ENCODE results near the gene SYCE3.
"Not testable (repeated sequence)": the region's sequence is repeated elsewhere in the genome, so short reads cannot be mapped to it uniquely, and the experiment has no call there.

Gene SYCE3

GRCh38 chr22:50522208-50522805, 40.4 kb downstream of the SYCE3 start:
- Histone ChIP-seq H3K36me3 (ENCODE audit: control insufficient read depth, insufficient read depth, low read length) (peaks cover 63% of the 10 kb centered on the region), H3K27ac (ENCODE audit: low read depth, low read length, severe bottlenecking) (no peak overlapping the region), H3K9me3 (ENCODE audit: control insufficient read depth, low read length) (no peaks in the 10 kb centered on the region), H3K4me1 (ENCODE audit: control insufficient read depth, insufficient read depth, low read length, poor library complexity, severe bottlenecking) (peaks cover 8% of the 10 kb centered on the region), H3K4me3 (ENCODE audit: extremely low read depth, insufficient read depth, low read length, poor library complexity, severe bottlenecking) (no peak overlapping the region)
- WGBS, 2 experiments (ENCODE audit: insufficient coverage in 2 of 2): 92 to 98% methylated on average over 12 to 14 of the region's 15 CpGs

- Histone ChIP-seq H3K9me3 (ENCODE audit: control insufficient read depth, low read length) (no peaks in the 10 kb centered on the region), H3K4me1 (ENCODE audit: control insufficient read depth, insufficient read depth, low read length, poor library complexity, severe bottlenecking) (peaks cover 8% of the 10 kb centered on the region), H3K4me3 (ENCODE audit: extremely low read depth, insufficient read depth, low read length, poor library complexity, severe bottlenecking) (no peak overlapping the region), H3K36me3 (ENCODE audit: control insufficient read depth, insufficient read depth, low read length) (peaks cover 69% of the 10 kb centered on the region), H3K27ac (ENCODE audit: low read depth, low read length, severe bottlenecking) (no peak overlapping the region)
- 94 to 96% methylated on average over 7 to 10 of the region's 10 CpGs for WGBS, 2 experiments (ENCODE audit: insufficient coverage in 2 of 2)
Observed at GRCh38 chr22:50521710-50522109, 41.0 kb downstream of the SYCE3 start.

DNA sequence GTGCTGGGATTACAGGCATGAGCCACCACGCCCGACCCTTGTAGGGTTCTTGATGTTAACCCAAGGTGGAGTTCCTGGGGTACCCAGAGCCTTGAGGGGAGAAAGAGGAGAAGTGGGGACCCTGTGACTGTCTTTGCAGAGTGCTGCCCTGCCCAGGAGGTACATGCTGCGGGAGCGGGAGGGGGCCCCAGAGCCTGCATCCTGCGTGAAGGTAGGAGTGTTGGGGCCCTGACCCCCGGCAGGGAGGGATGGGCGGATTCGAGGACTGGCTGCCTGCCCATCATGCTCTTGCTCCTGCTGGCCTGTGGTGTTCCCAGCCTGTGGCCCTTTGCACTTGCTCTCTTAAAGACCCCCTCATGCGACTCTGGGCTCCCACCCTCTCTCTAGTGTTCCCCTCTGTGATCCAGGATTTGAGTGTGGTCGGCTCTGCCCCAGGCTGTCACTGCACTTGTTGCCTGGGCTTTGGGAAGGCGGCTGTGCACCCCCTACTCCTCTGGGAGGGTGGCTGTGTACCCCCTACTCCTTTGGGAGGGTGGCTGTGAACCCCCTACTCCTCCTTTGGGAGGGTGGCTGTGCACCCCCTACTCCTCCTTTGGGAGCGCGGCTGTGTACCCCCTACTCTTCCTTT, 41.8 kb downstream of the SYCE3 start:
- Histone ChIP-seq H3K27ac (ENCODE audit: low read depth, low read length, severe bottlenecking) (no peak overlapping the region), H3K4me3 (ENCODE audit: extremely low read depth, insufficient read depth, low read length, poor library complexity, severe bottlenecking) (no peak overlapping the region), H3K36me3 (ENCODE audit: control insufficient read depth, insufficient read depth, low read length) (peaks cover 77% of the 10 kb centered on the region), H3K9me3 (ENCODE audit: control insufficient read depth, low read length) (no peaks in the 10 kb centered on the region), H3K4me1 (ENCODE audit: control insufficient read depth, insufficient read depth, low read length, poor library complexity, severe bottlenecking) (peaks cover 8% of the 10 kb centered on the region)
- 97 to 99% methylated on average over 11 to 12 of the region's 13 CpGs for WGBS, 2 experiments (ENCODE audit: insufficient coverage in 2 of 2)

GRCh38 chr22:50520184-50520583, 42.5 kb downstream of the SYCE3 start:
- not testable (repeated sequence) for H3K9me3 ChIP-seq (ENCODE audit: control insufficient read depth, low read length); H3K4me3 ChIP-seq (ENCODE audit: extremely low read depth, insufficient read depth, low read length, poor library complexity, severe bottlenecking); H3K4me1 ChIP-seq (ENCODE audit: control insufficient read depth, insufficient read depth, low read length, poor library complexity, severe bottlenecking); H3K27ac ChIP-seq (ENCODE audit: low read depth, low read length, severe bottlenecking)
- WGBS, 2 experiments (ENCODE audit: insufficient coverage in 2 of 2): 95% methylated on average over 6 to 7 of the region's 8 CpGs
- peaks cover 81% of the 10 kb centered on the region for H3K36me3 ChIP-seq (ENCODE audit: control insufficient read depth, insufficient read depth, low read length)

DNA sequence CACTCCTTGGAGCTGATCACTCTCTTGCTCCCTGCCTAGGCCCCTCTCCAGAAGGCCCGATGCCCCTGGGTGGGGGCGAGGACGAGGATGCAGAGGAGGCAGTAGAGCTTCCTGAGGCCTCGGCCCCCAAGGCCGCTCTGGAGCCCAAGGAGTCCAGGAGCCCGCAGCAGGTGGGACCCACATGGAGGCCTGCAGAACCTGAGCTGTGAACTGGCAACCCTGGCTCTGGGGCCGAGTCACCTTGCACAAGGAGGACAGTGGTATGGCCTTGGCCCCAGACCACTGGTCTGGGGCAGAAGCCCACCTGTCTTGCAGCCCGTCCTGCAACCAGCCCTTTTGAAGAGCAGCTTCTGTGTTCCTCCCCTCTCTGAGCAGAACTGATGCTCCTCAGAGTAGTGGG, 43.6 kb downstream of the SYCE3 start:
- Histone ChIP-seq H3K36me3 (ENCODE audit: control insufficient read depth, insufficient read depth, low read length) (peaks cover 87% of the 10 kb centered on the region), H3K9me3 (ENCODE audit: control insufficient read depth, low read length) (no peaks in the 10 kb centered on the region), H3K4me1 (ENCODE audit: control insufficient read depth, insufficient read depth, low read length, poor library complexity, severe bottlenecking) (peaks cover 4% of the 10 kb centered on the region), H3K27ac (ENCODE audit: low read depth, low read length, severe bottlenecking) (no peak overlapping the region), H3K4me3 (ENCODE audit: extremely low read depth, insufficient read depth, low read length, poor library complexity, severe bottlenecking) (no peak overlapping the region)
- 99 to 100% methylated on average over 7 to 8 of the region's 8 CpGs for WGBS, 2 experiments (ENCODE audit: insufficient coverage in 2 of 2)

DNA sequence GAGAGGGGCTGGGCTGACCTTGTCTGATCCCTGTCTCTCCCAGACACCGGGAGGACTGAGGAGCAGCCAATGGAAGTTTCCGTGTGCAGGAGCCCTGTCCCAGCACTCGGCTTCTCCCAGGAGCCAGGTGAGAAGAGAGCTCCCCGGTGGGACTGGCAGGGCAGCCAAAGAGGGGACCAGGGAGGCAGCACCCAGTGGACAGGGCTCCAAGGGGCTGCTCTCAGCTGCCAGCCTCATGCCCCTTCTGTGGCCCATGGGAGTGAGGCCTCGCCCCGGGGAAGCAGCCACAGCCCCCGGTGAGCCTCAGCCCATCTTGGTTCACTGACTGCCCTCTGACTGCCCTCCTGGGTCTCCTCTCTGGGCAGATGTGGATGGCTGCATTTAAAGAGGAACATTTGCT, 44.1 kb downstream of the SYCE3 start:
- Histone ChIP-seq H3K4me3 (ENCODE audit: extremely low read depth, insufficient read depth, low read length, poor library complexity, severe bottlenecking) (no peak overlapping the region), H3K4me1 (ENCODE audit: control insufficient read depth, insufficient read depth, low read length, poor library complexity, severe bottlenecking) (no peaks in the 10 kb centered on the region), H3K9me3 (ENCODE audit: control insufficient read depth, low read length) (no peaks in the 10 kb centered on the region), H3K27ac (ENCODE audit: low read depth, low read length, severe bottlenecking) (no peak overlapping the region), H3K36me3 (ENCODE audit: control insufficient read depth, insufficient read depth, low read length) (peaks cover 85% of the 10 kb centered on the region)
- WGBS, 2 experiments (ENCODE audit: insufficient coverage in 2 of 2): 96 to 97% methylated on average over 4 to 7 of the region's 7 CpGs

GRCh38 chr22:50517495-50518260, 45.0 kb downstream of the SYCE3 start:
- peaks cover 77% of the 10 kb centered on the region for H3K36me3 ChIP-seq (ENCODE audit: control insufficient read depth, insufficient read depth, low read length)
- no peaks in the 10 kb centered on the region for H3K4me1 ChIP-seq (ENCODE audit: control insufficient read depth, insufficient read depth, low read length, poor library complexity, severe bottlenecking)
- H3K9me3 ChIP-seq (ENCODE audit: control insufficient read depth, low read length): no peaks in the 10 kb centered on the region
- no peak overlapping the region for H3K4me3 ChIP-seq (ENCODE audit: extremely low read depth, insufficient read depth, low read length, poor library complexity, severe bottlenecking)
- no peak overlapping the region for H3K27ac ChIP-seq (ENCODE audit: low read depth, low read length, severe bottlenecking)
- WGBS, 2 experiments (ENCODE audit: insufficient coverage in 2 of 2): 92 to 94% methylated on average over 17 to 18 of the region's 20 CpGs

GRCh38 chr22:50516891-50517290, 45.8 kb downstream of the SYCE3 start:
- Histone ChIP-seq H3K9me3 (ENCODE audit: control insufficient read depth, low read length) (no peaks in the 10 kb centered on the region), H3K36me3 (ENCODE audit: control insufficient read depth, insufficient read depth, low read length) (peaks cover 77% of the 10 kb centered on the region), H3K27ac (ENCODE audit: low read depth, low read length, severe bottlenecking) (no peak overlapping the region), H3K4me1 (ENCODE audit: control insufficient read depth, insufficient read depth, low read length, poor library complexity, severe bottlenecking) (no peaks in the 10 kb centered on the region), H3K4me3 (ENCODE audit: extremely low read depth, insufficient read depth, low read length, poor library complexity, severe bottlenecking) (no peak overlapping the region)
- WGBS, 2 experiments (ENCODE audit: insufficient coverage in 2 of 2): 94 to 95% methylated on average over 14 to 15 of the region's 16 CpGs

DNA sequence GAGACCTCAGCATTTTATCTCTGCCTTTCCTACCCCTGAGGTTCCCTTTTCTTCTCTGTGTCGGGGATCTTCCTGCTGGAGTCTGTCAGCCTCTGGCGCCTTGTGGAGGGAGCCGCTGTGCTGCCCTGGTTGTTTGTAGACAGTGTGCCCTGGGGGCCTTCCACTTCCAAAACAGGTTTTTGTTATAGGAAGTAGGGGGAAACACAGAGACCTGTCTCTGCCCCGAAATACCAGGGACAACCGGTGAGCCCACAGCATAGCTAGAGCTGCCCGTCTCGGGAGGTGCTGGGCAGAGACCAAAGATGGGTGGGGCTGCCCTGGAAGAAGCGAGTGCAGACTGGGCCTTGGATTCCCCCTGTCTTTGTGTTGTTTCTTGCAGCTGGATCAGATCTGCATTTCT, 46.7 kb downstream of the SYCE3 start:
- H3K9me3 ChIP-seq (ENCODE audit: control insufficient read depth, low read length): no peaks in the 10 kb centered on the region
- H3K4me3 ChIP-seq (ENCODE audit: extremely low read depth, insufficient read depth, low read length, poor library complexity, severe bottlenecking): no peak overlapping the region
- H3K36me3 ChIP-seq (ENCODE audit: control insufficient read depth, insufficient read depth, low read length): peaks cover 70% of the 10 kb centered on the region
- H3K4me1 ChIP-seq (ENCODE audit: control insufficient read depth, insufficient read depth, low read length, poor library complexity, severe bottlenecking): no peaks in the 10 kb centered on the region
- 95 to 98% methylated on average over 5 of the region's 8 CpGs for whole genome bisulfite sequencing, 2 experiments (ENCODE audit: insufficient coverage in 2 of 2)
- H3K27ac ChIP-seq (ENCODE audit: low read depth, low read length, severe bottlenecking): no peak overlapping the region

DNA sequence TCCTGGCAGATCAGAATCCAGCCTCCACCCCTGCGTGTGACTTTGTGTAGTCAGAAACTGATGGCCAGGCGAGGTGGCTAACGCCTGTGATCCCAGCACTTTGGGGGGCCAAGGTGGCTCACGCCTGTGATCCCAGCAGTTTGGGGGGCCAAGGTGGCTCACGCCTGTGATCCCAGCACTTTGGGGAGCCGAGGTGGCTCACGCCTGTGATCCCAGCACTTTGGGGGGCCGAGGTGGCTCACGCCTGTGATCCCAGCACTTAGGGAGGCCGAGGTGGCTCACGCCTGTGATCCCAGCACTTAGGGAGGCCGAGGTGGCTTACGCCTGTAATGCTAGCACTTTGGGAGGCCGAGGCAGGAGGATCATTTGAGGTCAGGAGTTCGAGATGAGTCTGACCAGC, 49.5 kb downstream of the SYCE3 start:
- H3K4me3 ChIP-seq (ENCODE audit: extremely low read depth, insufficient read depth, low read length, poor library complexity, severe bottlenecking): no peak overlapping the region
- WGBS, 2 experiments (ENCODE audit: insufficient coverage in 2 of 2): 94 to 96% methylated on average over 15 of the region's 15 CpGs
- H3K36me3 ChIP-seq (ENCODE audit: control insufficient read depth, insufficient read depth, low read length): peaks cover 49% of the 10 kb centered on the region
- H3K4me1 ChIP-seq (ENCODE audit: control insufficient read depth, insufficient read depth, low read length, poor library complexity, severe bottlenecking): peaks cover 6% of the 10 kb centered on the region
- no peak overlapping the region for H3K27ac ChIP-seq (ENCODE audit: low read depth, low read length, severe bottlenecking)
- no peaks in the 10 kb centered on the region for H3K9me3 ChIP-seq (ENCODE audit: control insufficient read depth, low read length)

- peak overlapping the region; percentile 65 for H3K4me3 ChIP-seq (ENCODE audit: extremely low read depth, insufficient read depth, low read length, poor library complexity, severe bottlenecking)
- H3K4me1 ChIP-seq (ENCODE audit: control insufficient read depth, insufficient read depth, low read length, poor library complexity, severe bottlenecking): peaks cover 13% of the 10 kb centered on the region
- 49 to 55% methylated on average over 3 of the region's 3 CpGs for WGBS, 2 experiments (ENCODE audit: insufficient coverage in 2 of 2)
- H3K9me3 ChIP-seq (ENCODE audit: control insufficient read depth, low read length): no peaks in the 10 kb centered on the region
- H3K27ac ChIP-seq (ENCODE audit: low read depth, low read length, severe bottlenecking): no peak overlapping the region
- peaks cover 31% of the 10 kb centered on the region for H3K36me3 ChIP-seq (ENCODE audit: control insufficient read depth, insufficient read depth, low read length)
Observed at GRCh38 chr22:50508897-50509296, 53.8 kb downstream of the SYCE3 start.

Measured in mesodermal cell (in vitro differentiated cells).